Activated T-cell treated with anti-CD3 and anti-CD28 coated beads, Interleukin-2, amount 50 U/mL, for 72 hours (primary cell): ENCODE results near the gene SCGN. TPM values are rescaled to one million over a fixed set of nuclear protein-coding genes. Genes with fewer than 3 reads are reported as not detected.
"Not testable (repeated sequence)": the region's sequence is repeated elsewhere in the genome, so short reads cannot be mapped to it uniquely, and the experiment has no call there.

Source experiments
- ATAC-seq, 2 donors: fragments of 150-1000 bp; cut with Tn5 transposase; replicated peaks in 1 of 2; 2 replicates each; pipeline ENCODE4 v1.10.0; 2021; ENCODE audit warnings: moderate library complexity in 2 of 2, mild to moderate bottlenecking in 1 of 2
- DNase-seq, 2 donors: peaks; one replicate each; pipeline ENCODE4 v3.0.0; 2021 to 2022; ENCODE audit warnings: mixed read lengths in 1 of 2
- H3K27ac Mint-ChIP-seq: one replicate; pipeline ENCODE4 v1.8.0; 2022; ENCODE audit warnings: mild to moderate bottlenecking, moderate library complexity, mixed read lengths
- H3K27me3 Mint-ChIP-seq: one replicate; pipeline ENCODE4 v1.8.0; 2022; ENCODE audit warnings: low read depth, mixed read lengths
- H3K36me3 Mint-ChIP-seq, 2 donors: one replicate each; pipeline ENCODE4 v1.8.0; 2022; ENCODE audit warnings: mixed read lengths in 2 of 2, mild to moderate bottlenecking in 1 of 2; ENCODE audit not compliant: insufficient read depth in 2 of 2
- H3K4me1 Mint-ChIP-seq: one replicate; pipeline ENCODE4 v1.8.0; 2022; ENCODE audit warnings: low read depth, mixed read lengths
- H3K4me3 Mint-ChIP-seq, 2 donors: one replicate each; pipeline ENCODE4 v1.8.0; 2022; ENCODE audit warnings: mild to moderate bottlenecking in 2 of 2, mixed read lengths in 2 of 2, moderate library complexity in 2 of 2
- H3K9me3 Mint-ChIP-seq, 2 donors: one replicate each; pipeline ENCODE4 v1.8.0; 2022; ENCODE audit warnings: mixed read lengths in 2 of 2
- total RNA-seq, 2 donors: library from RNA; stranded (reverse); gene quantifications; one replicate each; pipeline ENCODE4 v1.2.3, GENCODE V29; 2022

Gene SCGN
- total RNA-seq, 2 donors from 2014 or later, result not detected

GRCh38 chr6:25730907-25731306 is 78.9 kb downstream of the SCGN start:
- no peaks in the 10 kb centered on the region for H3K9me3 Mint-ChIP-seq
- DNase-seq (no peak), ATAC-seq (no peak)
- H3K4me1 Mint-ChIP-seq, result no peaks in the 10 kb centered on the region
- H3K4me3 Mint-ChIP-seq, result no peak overlapping the region
- peaks cover 55% of the 10 kb centered on the region for H3K27me3 Mint-ChIP-seq
- H3K27ac Mint-ChIP-seq, result no peak overlapping the region
- peaks cover 0 to 3% of the 10 kb centered on the region in 2 donors for H3K36me3 Mint-ChIP-seq

- H3K9me3 Mint-ChIP-seq, result no peaks in the 10 kb centered on the region
- H3K36me3 Mint-ChIP-seq, result peaks cover 0 to 3% of the 10 kb centered on the region in 2 donors
- no peaks in the 10 kb centered on the region for H3K4me1 Mint-ChIP-seq
- DNase-seq, result no peak
- peaks cover 62% of the 10 kb centered on the region for H3K27me3 Mint-ChIP-seq
- H3K27ac Mint-ChIP-seq, result no peak overlapping the region
- no peak overlapping the region for H3K4me3 Mint-ChIP-seq
- no peak for ATAC-seq
Observed at GRCh38 chr6:25731721-25732120, 79.7 kb downstream of the SCGN start.

- Mint-ChIP-seq H3K36me3 (peaks cover 0 to 3% of the 10 kb centered on the region in 2 donors), H3K27ac (no peak overlapping the region), H3K27me3 (peaks cover 68% of the 10 kb centered on the region), H3K4me1 (no peaks in the 10 kb centered on the region), H3K9me3 (no peaks in the 10 kb centered on the region), H3K4me3 (no peak overlapping the region)
- DNase-seq (peak in 1 of 2 donors; percentile 5), ATAC-seq (no peak)
Observed at GRCh38 chr6:25732468-25733198, 80.6 kb downstream of the SCGN start.

- Mint-ChIP-seq H3K36me3 (peaks cover 0 to 3% of the 10 kb centered on the region in 2 donors), H3K4me1 (no peaks in the 10 kb centered on the region)
Observed at GRCh38 chr6:25735261-25735660, 83.2 kb downstream of the SCGN start.

GRCh38 chr6:25743868-25744267 is 91.9 kb downstream of the SCGN start:
- no peak overlapping the region for H3K27ac Mint-ChIP-seq
- H3K27me3 Mint-ChIP-seq, result no peaks in the 10 kb centered on the region
- no peaks in the 10 kb centered on the region for H3K4me1 Mint-ChIP-seq
- H3K9me3 Mint-ChIP-seq, result no peaks in the 10 kb centered on the region
- no peak for ATAC-seq
- no peak overlapping the region for H3K4me3 Mint-ChIP-seq
- no peak for DNase-seq
- no peaks in the 10 kb centered on the region for H3K36me3 Mint-ChIP-seq

More at GRCh38 chr6:25735261-25735660, 83.2 kb downstream of the SCGN start:
- no peak for DNase-seq
- H3K9me3 Mint-ChIP-seq, result peaks cover 0 to 1% of the 10 kb centered on the region in 2 donors
- no peak overlapping the region for H3K4me3 Mint-ChIP-seq
- H3K27ac Mint-ChIP-seq, result no peak overlapping the region
- no peak for ATAC-seq
- H3K27me3 Mint-ChIP-seq, result peaks cover 64% of the 10 kb centered on the region

- H3K27ac Mint-ChIP-seq, result no peak overlapping the region
Observed at GRCh38 chr6:25745836-25746235, 93.8 kb downstream of the SCGN start.

GRCh38 chr6:25746968-25747367 is 95.0 kb downstream of the SCGN start:
- no peak overlapping the region for H3K4me3 Mint-ChIP-seq
- H3K4me1 Mint-ChIP-seq, result no peaks in the 10 kb centered on the region
- no peak overlapping the region for H3K27ac Mint-ChIP-seq
- no peak for ATAC-seq
- no peaks in the 10 kb centered on the region for H3K27me3 Mint-ChIP-seq
- H3K9me3 Mint-ChIP-seq, result no peaks in the 10 kb centered on the region
- H3K36me3 Mint-ChIP-seq, result no peaks in the 10 kb centered on the region
- DNase-seq, result no peak

More at GRCh38 chr6:25745836-25746235, 93.8 kb downstream of the SCGN start:
- H3K9me3 Mint-ChIP-seq, result no peaks in the 10 kb centered on the region
- DNase-seq, result no peak
- ATAC-seq, result no peak
- H3K36me3 Mint-ChIP-seq, result no peaks in the 10 kb centered on the region
- H3K27me3 Mint-ChIP-seq, result no peaks in the 10 kb centered on the region
- no peaks in the 10 kb centered on the region for H3K4me1 Mint-ChIP-seq
- no peak overlapping the region for H3K4me3 Mint-ChIP-seq

GRCh38 chr6:25747477-25747876 is 95.5 kb downstream of the SCGN start:
- Mint-ChIP-seq H3K36me3 (no peaks in the 10 kb centered on the region), H3K27me3 (no peaks in the 10 kb centered on the region), H3K4me3 (no peak overlapping the region), H3K9me3 (no peaks in the 10 kb centered on the region), H3K4me1 (no peaks in the 10 kb centered on the region), H3K27ac (no peak overlapping the region)
- no peak for DNase-seq
- no peak for ATAC-seq

GRCh38 chr6:25748049-25748448 is 96.0 kb downstream of the SCGN start:
- no peak overlapping the region for H3K27ac Mint-ChIP-seq
- ATAC-seq (no peak), DNase-seq (no peak)
- no peaks in the 10 kb centered on the region for H3K4me1 Mint-ChIP-seq
- no peaks in the 10 kb centered on the region for H3K9me3 Mint-ChIP-seq
- H3K36me3 Mint-ChIP-seq, result no peaks in the 10 kb centered on the region
- H3K27me3 Mint-ChIP-seq, result peaks cover 1% of the 10 kb centered on the region
- H3K4me3 Mint-ChIP-seq, result no peak overlapping the region

GRCh38 chr6:25748601-25749517 is 96.8 kb downstream of the SCGN start:
- H3K4me1 Mint-ChIP-seq, H3K4me3 Mint-ChIP-seq, H3K36me3 Mint-ChIP-seq, DNase-seq, H3K27ac Mint-ChIP-seq, ATAC-seq, H3K9me3 Mint-ChIP-seq, H3K27me3 Mint-ChIP-seq: not testable (repeated sequence)

GRCh38 chr6:25749837-25750236 is 97.8 kb downstream of the SCGN start:
- no peak for ATAC-seq
- no peak overlapping the region for H3K4me3 Mint-ChIP-seq
- no peak overlapping the region for H3K27ac Mint-ChIP-seq
- H3K36me3 Mint-ChIP-seq, result no peaks in the 10 kb centered on the region
- no peaks in the 10 kb centered on the region for H3K9me3 Mint-ChIP-seq
- DNase-seq, result no peak
- H3K4me1 Mint-ChIP-seq, result no peaks in the 10 kb centered on the region
- H3K27me3 Mint-ChIP-seq, result peaks cover 13% of the 10 kb centered on the region

- Mint-ChIP-seq H3K4me3 (no peak overlapping the region), H3K27me3 (peaks cover 14% of the 10 kb centered on the region), H3K36me3 (no peaks in the 10 kb centered on the region), H3K9me3 (no peaks in the 10 kb centered on the region), H3K27ac (no peak overlapping the region), H3K4me1 (no peaks in the 10 kb centered on the region)
- DNase-seq, result no peak
- no peak for ATAC-seq
Observed at GRCh38 chr6:25750906-25751305, 98.9 kb downstream of the SCGN start.
